ENCODE results near the gene MKNK1.

GRCh38 chr1:46524843-46525242, 79.2 kb downstream of the MKNK1 start:
- TF ChIP-seq TAF1 (IDR thresholded peaks at IDR 0.05; ENCODE audit: low read depth, low read length) (no peak), POLR2AphosphoS5 (IDR thresholded peaks at IDR 0.05; ENCODE audit: low read depth, low read length) (no peak), SPI1 (IDR thresholded peaks at IDR 0.05; ENCODE audit: low read depth, low read length) (no peak), POLR2A (IDR thresholded peaks at IDR 0.05; ENCODE audit: low read depth, low read length) (no peak)
